ENCODE results near the gene TTC8.

GRCh38 chr14:88904864-88905263 lies 80.4 kb downstream of the TTC8 start:
- TF ChIP-seq, protein P1, sequence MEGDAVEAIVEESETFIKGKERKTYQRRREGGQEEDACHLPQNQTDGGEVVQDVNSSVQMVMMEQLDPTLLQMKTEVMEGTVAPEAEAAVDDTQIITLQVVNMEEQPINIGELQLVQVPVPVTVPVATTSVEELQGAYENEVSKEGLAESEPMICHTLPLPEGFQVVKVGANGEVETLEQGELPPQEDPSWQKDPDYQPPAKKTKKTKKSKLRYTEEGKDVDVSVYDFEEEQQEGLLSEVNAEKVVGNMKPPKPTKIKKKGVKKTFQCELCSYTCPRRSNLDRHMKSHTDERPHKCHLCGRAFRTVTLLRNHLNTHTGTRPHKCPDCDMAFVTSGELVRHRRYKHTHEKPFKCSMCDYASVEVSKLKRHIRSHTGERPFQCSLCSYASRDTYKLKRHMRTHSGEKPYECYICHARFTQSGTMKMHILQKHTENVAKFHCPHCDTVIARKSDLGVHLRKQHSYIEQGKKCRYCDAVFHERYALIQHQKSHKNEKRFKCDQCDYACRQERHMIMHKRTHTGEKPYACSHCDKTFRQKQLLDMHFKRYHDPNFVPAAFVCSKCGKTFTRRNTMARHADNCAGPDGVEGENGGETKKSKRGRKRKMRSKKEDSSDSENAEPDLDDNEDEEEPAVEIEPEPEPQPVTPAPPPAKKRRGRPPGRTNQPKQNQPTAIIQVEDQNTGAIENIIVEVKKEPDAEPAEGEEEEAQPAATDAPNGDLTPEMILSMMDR (IDR thresholded peaks at IDR 0.05), result no peak
- no peak for TF ChIP-seq POLR2A (IDR thresholded peaks at IDR 0.05)
- no peak for TF ChIP-seq POLR2AphosphoS5 (IDR thresholded peaks at IDR 0.05)
